ENCODE results near the gene FAM83C. TPM values are rescaled to one million over a fixed set of nuclear protein-coding genes. Genes with fewer than 3 reads are reported as not detected.

Gene FAM83C
- total and polyA plus RNA-seq, 2 donors: 0.18 to 0.21 TPM

GRCh38 chr20:35277531-35278395 is 14.5 kb downstream of the FAM83C start, which contains the start of gene MMP24OS:
Gene MMP24OS, minus strand, starts transcription at chr20:35278122. Its CDS starts 193 bp downstream, at chr20:35277929.
- Histone ChIP-seq H3K27ac (ENCODE audit: low read depth) (peak within 1 kb of the TSS; percentile 97), H3K4me1 (ENCODE audit: insufficient read depth) (no peaks in the 10 kb centered on the region), H3K4me3 (ENCODE audit: low read depth, low read length) (peak within 1 kb of the TSS; percentile 83), H3K36me3 (ENCODE audit: insufficient read depth) (peaks cover 2% of the 10 kb centered on the region)
- peak; percentile 71 for DNase-seq (ENCODE audit: extremely low spot score)
- under 1% methylated on average over 76 of the region's 76 CpGs for WGBS

DNA sequence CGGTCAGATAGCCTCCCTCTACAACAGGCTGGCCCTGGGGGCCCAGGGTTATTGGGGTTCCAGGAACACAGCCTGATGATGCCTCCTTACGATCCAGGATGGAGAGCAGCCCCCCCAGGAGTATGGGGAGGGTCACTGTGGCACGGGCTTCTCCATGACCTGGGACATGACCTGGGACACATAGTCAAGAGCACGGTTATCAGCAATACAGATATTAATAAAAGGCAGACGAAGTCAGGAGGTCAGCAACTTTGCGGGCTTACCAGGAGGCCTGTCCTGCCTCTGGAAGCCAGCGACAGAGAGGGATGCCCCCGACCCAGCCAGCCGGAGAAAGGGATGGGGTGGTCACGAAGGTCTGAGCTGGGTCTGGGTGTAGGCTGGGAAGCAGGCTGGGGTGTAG is 15.1 kb downstream of the FAM83C start:
- 13% methylated on average over 10 of the region's 10 CpGs for WGBS
- peak overlapping the region; percentile 83 for H3K4me3 ChIP-seq (ENCODE audit: low read depth, low read length)
- peak overlapping the region; percentile 97 for H3K27ac ChIP-seq (ENCODE audit: low read depth)
- no peaks in the 10 kb centered on the region for H3K4me1 ChIP-seq (ENCODE audit: insufficient read depth)
- no peak for DNase-seq (ENCODE audit: extremely low spot score)
- H3K36me3 ChIP-seq (ENCODE audit: insufficient read depth): peaks cover 2% of the 10 kb centered on the region

GRCh38 chr20:35276408-35276807 is 15.8 kb downstream of the FAM83C start:
- WGBS: 92% methylated on average over 6 of the region's 6 CpGs
- no peak for DNase-seq (ENCODE audit: extremely low spot score)
- peaks cover 2% of the 10 kb centered on the region for H3K36me3 ChIP-seq (ENCODE audit: insufficient read depth)
- H3K4me3 ChIP-seq (ENCODE audit: low read depth, low read length): no peak overlapping the region
- no peak overlapping the region for H3K27ac ChIP-seq (ENCODE audit: low read depth)
- H3K4me1 ChIP-seq (ENCODE audit: insufficient read depth): no peaks in the 10 kb centered on the region

DNA sequence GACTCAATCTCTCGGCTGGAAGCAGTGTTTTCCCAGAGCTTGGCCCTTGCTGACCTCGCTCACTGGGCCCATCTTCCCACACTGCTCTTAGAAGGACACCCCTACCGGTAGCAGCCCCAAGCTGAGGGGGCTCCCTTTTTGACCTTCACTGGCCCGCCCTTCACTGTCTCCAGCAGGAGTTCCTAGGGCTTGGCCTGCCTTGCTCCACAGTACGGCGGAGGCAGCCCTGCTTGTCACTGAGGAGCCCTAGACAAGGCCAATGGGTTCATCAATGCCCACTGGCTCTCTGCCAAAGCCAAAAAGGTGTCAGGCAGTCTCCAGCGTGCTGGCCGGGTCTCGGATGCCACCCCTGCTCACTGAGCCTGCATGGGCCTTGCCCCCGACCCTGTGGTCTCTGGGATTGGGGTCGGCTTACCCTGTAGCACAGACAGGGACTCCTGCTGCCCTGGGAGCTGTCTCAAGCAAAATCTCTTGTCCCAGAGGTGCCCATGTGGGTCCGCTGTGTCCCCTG is 16.4 kb downstream of the FAM83C start:
- H3K27ac ChIP-seq (ENCODE audit: low read depth): no peak overlapping the region
- H3K4me3 ChIP-seq (ENCODE audit: low read depth, low read length): no peak overlapping the region
- DNase-seq (ENCODE audit: extremely low spot score): no peak
- H3K4me1 ChIP-seq (ENCODE audit: insufficient read depth): no peaks in the 10 kb centered on the region
- WGBS: 91% methylated on average over 12 of the region's 12 CpGs
- peaks cover 2% of the 10 kb centered on the region for H3K36me3 ChIP-seq (ENCODE audit: insufficient read depth)

DNA sequence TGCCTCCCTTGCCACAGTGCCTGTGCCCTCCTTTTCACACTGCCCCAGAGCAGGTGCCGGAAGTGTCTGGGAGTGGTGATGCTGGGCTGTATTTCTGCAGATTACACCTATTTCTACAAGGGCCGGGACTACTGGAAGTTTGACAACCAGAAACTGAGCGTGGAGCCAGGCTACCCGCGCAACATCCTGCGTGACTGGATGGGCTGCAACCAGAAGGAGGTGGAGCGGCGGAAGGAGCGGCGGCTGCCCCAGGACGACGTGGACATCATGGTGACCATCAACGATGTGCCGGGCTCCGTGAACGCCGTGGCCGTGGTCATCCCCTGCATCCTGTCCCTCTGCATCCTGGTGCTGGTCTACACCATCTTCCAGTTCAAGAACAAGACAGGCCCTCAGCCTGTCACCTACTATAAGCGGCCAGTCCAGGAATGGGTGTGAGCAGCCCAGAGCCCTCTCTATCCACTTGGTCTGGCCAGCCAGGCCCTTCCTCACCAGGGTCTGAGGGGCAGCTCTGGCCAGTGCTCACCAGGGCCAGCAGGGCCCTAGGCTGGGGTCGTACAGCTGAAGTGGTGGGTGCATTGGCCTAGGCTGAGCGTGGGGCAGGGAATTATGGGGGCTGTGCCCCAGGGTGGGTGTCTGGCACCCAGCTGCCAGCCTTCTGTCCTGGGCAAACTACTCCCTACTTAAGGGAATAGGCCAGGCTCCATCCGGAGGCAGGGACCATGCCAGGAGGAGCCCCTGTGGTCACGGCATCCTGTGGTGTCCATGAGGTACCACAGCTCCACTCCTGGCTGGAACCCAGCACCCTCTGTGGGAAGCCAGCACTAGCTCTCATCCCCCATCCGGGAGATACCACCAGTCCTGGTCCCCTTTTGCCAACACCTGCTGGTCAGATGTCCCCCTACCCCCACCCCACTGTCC is 17.8 kb downstream of the FAM83C start:
- peaks cover 2% of the 10 kb centered on the region for H3K36me3 ChIP-seq (ENCODE audit: insufficient read depth)
- 93% methylated on average over 24 of the region's 24 CpGs for WGBS
- no peak overlapping the region for H3K4me3 ChIP-seq (ENCODE audit: low read depth, low read length)
- no peak for DNase-seq (ENCODE audit: extremely low spot score)
- no peaks in the 10 kb centered on the region for H3K4me1 ChIP-seq (ENCODE audit: insufficient read depth)
- H3K27ac ChIP-seq (ENCODE audit: low read depth): no peak overlapping the region

- Histone ChIP-seq H3K4me3 (ENCODE audit: low read depth, low read length) (no peak overlapping the region), H3K4me1 (ENCODE audit: insufficient read depth) (no peaks in the 10 kb centered on the region), H3K27ac (ENCODE audit: low read depth) (no peak overlapping the region), H3K36me3 (ENCODE audit: insufficient read depth) (peaks cover 2% of the 10 kb centered on the region)
- no peak for DNase-seq (ENCODE audit: extremely low spot score)
- 78% methylated on average over 13 of the region's 13 CpGs for WGBS
Measured at GRCh38 chr20:35273449-35274171, 18.6 kb downstream of the FAM83C start.

DNA sequence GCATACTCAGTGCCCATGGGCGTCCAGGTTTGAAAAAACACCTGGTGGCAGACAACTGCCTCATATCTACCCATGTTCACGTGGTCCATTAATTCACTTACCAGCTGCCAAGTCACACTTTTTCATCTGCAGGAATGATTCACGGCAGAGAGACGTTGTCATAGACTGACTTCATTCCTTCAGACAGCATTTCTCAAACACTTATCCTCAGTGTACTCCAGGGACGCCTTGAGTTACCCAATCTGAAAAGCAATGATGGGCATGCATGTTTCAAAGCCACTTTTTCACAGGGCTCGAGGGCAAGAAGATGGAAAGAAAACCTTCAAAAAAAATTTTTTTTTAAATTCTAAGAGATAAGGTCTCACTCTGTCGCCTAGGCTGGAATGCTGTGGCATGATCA is 20.3 kb downstream of the FAM83C start:
- Histone ChIP-seq H3K4me3 (ENCODE audit: low read depth, low read length) (no peak overlapping the region), H3K4me1 (ENCODE audit: insufficient read depth) (no peaks in the 10 kb centered on the region), H3K36me3 (ENCODE audit: insufficient read depth) (peaks cover 4% of the 10 kb centered on the region), H3K27ac (ENCODE audit: low read depth) (no peak overlapping the region)
- 75% methylated on average over 7 of the region's 7 CpGs for WGBS
- no peak for DNase-seq (ENCODE audit: extremely low spot score)

DNA sequence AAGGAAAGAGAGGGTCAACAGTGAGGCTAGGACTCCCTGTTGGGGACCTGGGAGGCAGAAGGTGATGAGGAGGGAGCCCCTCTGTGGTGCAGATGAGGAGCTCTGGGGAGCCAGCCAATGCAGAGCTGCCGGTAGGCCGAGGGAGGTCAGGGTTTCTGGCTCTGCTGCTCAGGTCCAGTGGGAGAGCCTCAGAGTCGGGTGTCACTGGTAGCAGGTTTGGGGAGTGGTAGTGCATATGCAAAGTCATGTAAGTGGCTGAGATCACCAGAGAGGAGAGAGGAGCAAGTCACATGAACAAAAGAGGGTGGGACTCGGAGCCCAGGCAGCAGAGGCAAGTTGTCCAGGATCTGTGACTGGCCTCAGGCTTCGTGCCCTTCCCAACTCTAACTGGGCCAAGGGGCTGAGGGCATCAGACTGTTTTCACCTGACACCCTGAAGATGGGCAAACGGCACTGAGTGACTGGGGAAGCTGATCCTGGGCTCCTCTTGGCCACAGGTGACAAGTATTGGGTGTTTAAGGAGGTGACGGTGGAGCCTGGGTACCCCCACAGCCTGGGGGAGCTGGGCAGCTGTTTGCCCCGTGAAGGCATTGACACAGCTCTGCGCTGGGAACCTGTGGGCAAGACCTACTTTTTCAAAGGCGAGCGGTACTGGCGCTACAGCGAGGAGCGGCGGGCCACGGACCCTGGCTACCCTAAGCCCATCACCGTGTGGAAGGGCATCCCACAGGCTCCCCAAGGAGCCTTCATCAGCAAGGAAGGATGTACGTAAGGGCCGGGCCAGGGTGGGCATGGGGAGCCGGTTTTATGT is 20.9 kb downstream of the FAM83C start:
- Histone ChIP-seq H3K4me3 (ENCODE audit: low read depth, low read length) (no peak overlapping the region), H3K4me1 (ENCODE audit: insufficient read depth) (no peaks in the 10 kb centered on the region), H3K27ac (ENCODE audit: low read depth) (no peak overlapping the region), H3K36me3 (ENCODE audit: insufficient read depth) (peaks cover 4% of the 10 kb centered on the region)
- DNase-seq (ENCODE audit: extremely low spot score): no peak
- 87% methylated on average over 20 of the region's 20 CpGs for WGBS

- WGBS: 90% methylated on average over 19 of the region's 19 CpGs
Measured at GRCh38 chr20:35270021-35270902, 22.0 kb downstream of the FAM83C start.

GRCh38 chr20:35269055-35269781 is 23.0 kb downstream of the FAM83C start:
- no peaks in the 10 kb centered on the region for H3K4me1 ChIP-seq (ENCODE audit: insufficient read depth)
- H3K27ac ChIP-seq (ENCODE audit: low read depth): no peak overlapping the region
- H3K36me3 ChIP-seq (ENCODE audit: insufficient read depth): peaks cover 3% of the 10 kb centered on the region
- no peak for DNase-seq (ENCODE audit: extremely low spot score)
- H3K4me3 ChIP-seq (ENCODE audit: low read depth, low read length): no peak overlapping the region
- WGBS: 48% methylated on average over 14 of the region's 14 CpGs

More at GRCh38 chr20:35270021-35270902, 22.0 kb downstream of the FAM83C start:
- Histone ChIP-seq H3K27ac (ENCODE audit: low read depth) (no peak overlapping the region), H3K36me3 (ENCODE audit: insufficient read depth) (peaks cover 4% of the 10 kb centered on the region), H3K4me3 (ENCODE audit: low read depth, low read length) (no peak overlapping the region), H3K4me1 (ENCODE audit: insufficient read depth) (no peaks in the 10 kb centered on the region)
- no peak for DNase-seq (ENCODE audit: extremely low spot score)

GRCh38 chr20:35267092-35267491 is 25.1 kb downstream of the FAM83C start:
- WGBS: 90% methylated on average over 16 of the region's 16 CpGs
- H3K27ac ChIP-seq (ENCODE audit: low read depth): no peak overlapping the region
- peaks cover 3% of the 10 kb centered on the region for H3K36me3 ChIP-seq (ENCODE audit: insufficient read depth)
- no peak overlapping the region for H3K4me3 ChIP-seq (ENCODE audit: low read depth, low read length)
- peaks cover 1% of the 10 kb centered on the region for H3K4me1 ChIP-seq (ENCODE audit: insufficient read depth)
- no peak for DNase-seq (ENCODE audit: extremely low spot score)

Measured in urinary bladder (tissue), 4 donors.